ENCODE data around the gene TSHB. TPM values are rescaled to one million over a fixed set of nuclear protein-coding genes. Genes with fewer than 3 reads are reported as not detected.
"Not testable (repeated sequence)": the region's sequence is repeated elsewhere in the genome, so short reads cannot be mapped to it uniquely, and the experiment has no call there.

Gene TSHB
- polyA plus RNA-seq (2013, experiment 1 of 4), result not detected
- polyA plus RNA-seq (2013, experiment 2 of 4), result not detected
- not detected for polyA plus RNA-seq (2013, experiment 3 of 4)
- polyA plus RNA-seq (2013, experiment 4 of 4), result not detected

DNA sequence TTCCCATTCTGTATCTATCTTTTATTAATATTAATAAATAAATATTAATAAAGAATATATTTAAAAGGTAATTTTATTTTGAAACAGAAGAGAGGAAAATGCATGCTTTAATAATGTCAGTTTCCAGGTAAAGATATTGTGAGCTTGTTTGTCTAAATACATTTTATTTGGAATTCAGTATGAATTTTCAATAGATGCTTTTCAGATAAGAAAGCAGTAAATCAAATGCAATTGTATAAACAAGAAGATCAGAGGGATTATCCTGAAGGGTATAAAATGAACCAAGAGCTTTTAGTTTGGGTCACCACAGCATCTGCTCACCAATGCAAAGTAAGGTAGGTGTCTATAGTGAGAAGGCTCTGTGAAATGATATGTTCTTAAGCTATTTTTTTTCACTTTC is at the start of gene TSHB:
TSS of gene TSHB (plus strand) at position 301 of the 400 bp plus-strand sequence. CDS start 3,537 bp downstream, outside the sequence.
- no peaks in the 10 kb centered on the region for H3K4me1 ChIP-seq (ENCODE audit: control insufficient read depth, insufficient read depth, low read length)
- no peak within 1 kb of the TSS for H3K27ac ChIP-seq (ENCODE audit: insufficient read depth, low read depth, low read length, poor library complexity, severe bottlenecking)
- H3K9me3 ChIP-seq (ENCODE audit: control insufficient read depth, low read length), result no peaks in the 10 kb centered on the region
- no peaks in the 10 kb centered on the region for H3K36me3 ChIP-seq (ENCODE audit: control insufficient read depth, insufficient read depth, low read length)
- no peaks in the 10 kb centered on the region for H3K27me3 ChIP-seq (ENCODE audit: control insufficient read depth, insufficient read depth, low read length, poor library complexity, severe bottlenecking)
- no peak within 1 kb of the TSS for H3K4me3 ChIP-seq (ENCODE audit: insufficient read depth, low read depth, low read length)

DNA sequence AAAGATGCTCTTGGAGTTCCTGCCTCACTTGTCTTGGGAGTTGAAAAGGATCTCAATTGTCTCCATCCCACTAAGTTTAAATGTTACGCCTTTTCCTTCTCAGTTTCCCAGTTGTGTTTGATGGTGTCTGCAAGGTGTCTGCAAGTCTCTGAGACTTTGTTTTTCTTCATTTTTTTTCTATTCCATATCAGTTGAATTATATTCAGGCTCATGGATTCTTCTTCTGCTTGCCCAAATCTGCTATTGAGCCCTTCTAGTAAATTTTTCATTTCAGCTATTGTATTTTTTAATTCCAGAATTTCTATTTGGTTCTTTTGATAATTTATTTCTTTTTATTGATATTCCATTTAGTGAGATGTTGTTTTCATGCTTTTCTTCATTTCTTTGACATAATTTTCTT is 47.4 kb upstream of the TSHB start:
- no peak overlapping the region for H3K27ac ChIP-seq (ENCODE audit: insufficient read depth, low read depth, low read length, poor library complexity, severe bottlenecking)
- WGBS, 2 experiments, result 40 to 44% methylated on average over 1 of the region's 1 CpG
- no peaks in the 10 kb centered on the region for H3K4me1 ChIP-seq (ENCODE audit: control insufficient read depth, insufficient read depth, low read length)
- no peak overlapping the region for H3K4me3 ChIP-seq (ENCODE audit: insufficient read depth, low read depth, low read length)
- no peaks in the 10 kb centered on the region for H3K9me3 ChIP-seq (ENCODE audit: control insufficient read depth, low read length)
- H3K27me3 ChIP-seq (ENCODE audit: control insufficient read depth, insufficient read depth, low read length, poor library complexity, severe bottlenecking), result no peaks in the 10 kb centered on the region
- H3K36me3 ChIP-seq (ENCODE audit: control insufficient read depth, insufficient read depth, low read length), result no peaks in the 10 kb centered on the region

DNA sequence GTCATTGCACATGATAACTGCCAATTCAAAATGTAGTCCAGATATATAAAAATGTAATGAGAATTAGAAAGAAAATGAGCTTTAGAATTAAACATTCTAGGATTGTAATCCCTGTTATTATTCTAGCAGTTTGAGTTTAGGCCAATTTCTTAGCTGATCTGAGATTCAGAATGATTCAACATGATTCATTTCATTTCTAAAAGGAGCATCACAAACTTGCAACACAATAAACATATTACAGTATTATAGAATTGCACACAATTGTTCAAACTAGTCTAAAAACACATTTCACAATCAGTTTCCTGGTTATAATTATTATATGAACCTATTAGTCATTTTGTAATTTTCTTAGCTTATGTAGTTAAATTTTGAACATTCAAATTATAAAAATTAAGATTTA is 43.3 kb upstream of the TSHB start:
- H3K27me3 ChIP-seq (ENCODE audit: control insufficient read depth, insufficient read depth, low read length, poor library complexity, severe bottlenecking), result no peaks in the 10 kb centered on the region
- no peaks in the 10 kb centered on the region for H3K36me3 ChIP-seq (ENCODE audit: control insufficient read depth, insufficient read depth, low read length)
- no peaks in the 10 kb centered on the region for H3K4me1 ChIP-seq (ENCODE audit: control insufficient read depth, insufficient read depth, low read length)
- H3K4me3 ChIP-seq (ENCODE audit: insufficient read depth, low read depth, low read length), result no peak overlapping the region
- H3K27ac ChIP-seq (ENCODE audit: insufficient read depth, low read depth, low read length, poor library complexity, severe bottlenecking), result no peak overlapping the region
- no peaks in the 10 kb centered on the region for H3K9me3 ChIP-seq (ENCODE audit: control insufficient read depth, low read length)

DNA sequence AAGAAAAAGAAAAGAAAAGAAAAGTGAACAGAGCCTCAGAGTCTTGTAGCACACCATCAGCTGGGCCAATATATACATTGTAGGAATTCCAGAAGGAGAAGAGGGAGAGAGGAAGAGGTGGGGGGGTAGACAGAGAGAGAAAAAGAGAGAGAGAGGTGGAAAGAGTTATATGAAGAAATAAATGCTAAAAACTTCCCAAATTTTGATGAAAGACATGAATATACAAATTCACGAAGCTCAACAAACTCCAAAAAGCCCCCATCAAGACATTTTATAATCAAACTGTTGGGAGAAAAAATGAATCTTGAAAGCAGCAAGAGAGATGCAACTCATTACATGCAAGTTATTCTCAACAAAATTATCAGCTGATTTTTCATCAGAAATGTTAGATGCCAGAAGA is 41.5 kb upstream of the TSHB start:
- Histone ChIP-seq H3K9me3 (ENCODE audit: control insufficient read depth, low read length) (no peaks in the 10 kb centered on the region), H3K27ac (ENCODE audit: insufficient read depth, low read depth, low read length, poor library complexity, severe bottlenecking) (no peak overlapping the region), H3K4me3 (ENCODE audit: insufficient read depth, low read depth, low read length) (no peak overlapping the region), H3K4me1 (ENCODE audit: control insufficient read depth, insufficient read depth, low read length) (no peaks in the 10 kb centered on the region), H3K36me3 (ENCODE audit: control insufficient read depth, insufficient read depth, low read length) (no peaks in the 10 kb centered on the region), H3K27me3 (ENCODE audit: control insufficient read depth, insufficient read depth, low read length, poor library complexity, severe bottlenecking) (no peaks in the 10 kb centered on the region)
- 80 to 100% methylated on average over 1 of the region's 1 CpG for WGBS, 2 experiments

DNA sequence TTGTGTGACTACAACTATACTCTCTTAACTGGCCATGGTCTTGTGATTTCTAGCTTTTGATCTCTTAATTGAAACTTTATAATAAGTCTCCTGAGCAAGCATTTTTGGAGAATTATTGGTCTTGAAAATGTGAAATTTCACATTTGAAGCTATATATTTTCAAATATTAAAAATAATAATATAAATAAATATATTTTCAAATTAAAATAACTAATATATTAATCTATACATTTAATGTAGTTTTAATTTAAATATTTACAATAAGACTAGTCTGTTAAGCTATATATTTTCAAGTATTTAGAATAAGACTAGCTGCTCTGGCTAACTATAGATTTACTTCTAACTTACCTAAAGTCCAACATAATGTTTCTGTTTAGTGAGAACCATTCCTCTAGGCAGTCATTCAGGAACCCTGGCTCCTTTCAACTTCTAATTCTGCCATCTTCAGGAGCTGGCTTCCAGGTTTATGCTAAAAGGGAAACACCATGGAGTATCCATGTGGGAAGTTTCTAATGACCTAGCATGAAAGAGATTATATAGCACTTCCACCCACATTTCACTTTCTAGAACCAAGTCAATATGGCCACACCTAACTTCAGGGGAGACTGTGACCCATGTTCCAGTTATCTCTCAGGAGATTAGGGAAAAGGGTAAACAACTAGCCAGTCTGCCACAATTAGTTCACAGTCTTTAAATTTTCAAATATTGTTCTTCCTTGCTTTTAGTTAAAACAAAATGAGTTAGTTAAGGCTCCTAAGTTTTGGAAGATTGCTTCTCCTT is 31.9 kb upstream of the TSHB start:
- H3K4me1 ChIP-seq (ENCODE audit: control insufficient read depth, insufficient read depth, low read length), result no peaks in the 10 kb centered on the region
- no peak overlapping the region for H3K4me3 ChIP-seq (ENCODE audit: insufficient read depth, low read depth, low read length)
- H3K27me3 ChIP-seq (ENCODE audit: control insufficient read depth, insufficient read depth, low read length, poor library complexity, severe bottlenecking), result no peaks in the 10 kb centered on the region
- H3K36me3 ChIP-seq (ENCODE audit: control insufficient read depth, insufficient read depth, low read length), result no peaks in the 10 kb centered on the region
- no peaks in the 10 kb centered on the region for H3K9me3 ChIP-seq (ENCODE audit: control insufficient read depth, low read length)
- H3K27ac ChIP-seq (ENCODE audit: insufficient read depth, low read depth, low read length, poor library complexity, severe bottlenecking), result no peak overlapping the region

DNA sequence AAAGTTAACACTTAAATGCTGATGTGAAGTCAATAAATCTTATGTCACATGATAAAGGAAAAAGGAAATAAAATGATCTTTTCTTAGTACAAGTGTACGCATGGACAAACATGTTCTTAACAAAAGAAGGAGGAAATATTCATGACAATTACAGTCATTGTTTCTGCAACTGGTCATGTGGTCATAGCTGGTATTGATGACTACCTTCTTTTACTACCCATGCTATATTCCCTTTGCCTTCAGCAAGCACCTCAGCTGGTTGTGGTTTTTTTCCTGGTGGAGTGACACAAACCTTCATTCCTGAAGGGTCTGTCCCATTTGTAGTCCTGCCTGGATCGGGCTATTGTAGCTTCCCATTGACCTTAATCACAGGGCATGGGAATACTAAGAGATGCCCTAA is 23.4 kb upstream of the TSHB start:
- Histone ChIP-seq H3K4me3 (ENCODE audit: insufficient read depth, low read depth, low read length) (no peak overlapping the region), H3K27ac (ENCODE audit: insufficient read depth, low read depth, low read length, poor library complexity, severe bottlenecking) (no peak overlapping the region), H3K4me1 (ENCODE audit: control insufficient read depth, insufficient read depth, low read length) (no peaks in the 10 kb centered on the region), H3K36me3 (ENCODE audit: control insufficient read depth, insufficient read depth, low read length) (no peaks in the 10 kb centered on the region), H3K9me3 (ENCODE audit: control insufficient read depth, low read length) (no peaks in the 10 kb centered on the region), H3K27me3 (ENCODE audit: control insufficient read depth, insufficient read depth, low read length, poor library complexity, severe bottlenecking) (no peaks in the 10 kb centered on the region)
- 94 to 96% methylated on average over 2 of the region's 2 CpGs for WGBS, 2 experiments

DNA sequence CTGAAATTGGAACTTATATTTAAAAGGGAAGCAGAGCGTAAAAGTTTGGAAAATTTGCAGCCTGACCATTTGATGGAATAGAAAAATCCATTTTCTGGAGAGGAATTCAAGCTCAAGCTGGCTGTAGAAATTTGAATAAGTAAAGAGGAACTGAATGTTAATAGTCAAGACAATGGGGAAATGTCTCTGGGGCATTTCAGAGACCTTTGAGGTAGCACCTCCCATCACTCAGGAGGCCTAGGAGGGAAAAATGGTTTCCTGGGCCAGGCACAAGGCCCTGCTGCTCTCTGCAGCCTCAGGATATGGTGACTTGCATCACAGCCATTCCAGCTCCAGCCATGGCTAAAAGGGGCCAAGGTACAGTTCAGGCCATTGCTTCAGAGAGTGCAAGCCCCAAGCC is 17.6 kb upstream of the TSHB start:
- no peaks in the 10 kb centered on the region for H3K36me3 ChIP-seq (ENCODE audit: control insufficient read depth, insufficient read depth, low read length)
- WGBS, 2 experiments, result 90 to 95% methylated on average over 1 of the region's 1 CpG
- H3K9me3 ChIP-seq (ENCODE audit: control insufficient read depth, low read length), result no peaks in the 10 kb centered on the region
- no peak overlapping the region for H3K4me3 ChIP-seq (ENCODE audit: insufficient read depth, low read depth, low read length)
- H3K27me3 ChIP-seq (ENCODE audit: control insufficient read depth, insufficient read depth, low read length, poor library complexity, severe bottlenecking), result no peaks in the 10 kb centered on the region
- no peaks in the 10 kb centered on the region for H3K4me1 ChIP-seq (ENCODE audit: control insufficient read depth, insufficient read depth, low read length)
- H3K27ac ChIP-seq (ENCODE audit: insufficient read depth, low read depth, low read length, poor library complexity, severe bottlenecking), result no peak overlapping the region

DNA sequence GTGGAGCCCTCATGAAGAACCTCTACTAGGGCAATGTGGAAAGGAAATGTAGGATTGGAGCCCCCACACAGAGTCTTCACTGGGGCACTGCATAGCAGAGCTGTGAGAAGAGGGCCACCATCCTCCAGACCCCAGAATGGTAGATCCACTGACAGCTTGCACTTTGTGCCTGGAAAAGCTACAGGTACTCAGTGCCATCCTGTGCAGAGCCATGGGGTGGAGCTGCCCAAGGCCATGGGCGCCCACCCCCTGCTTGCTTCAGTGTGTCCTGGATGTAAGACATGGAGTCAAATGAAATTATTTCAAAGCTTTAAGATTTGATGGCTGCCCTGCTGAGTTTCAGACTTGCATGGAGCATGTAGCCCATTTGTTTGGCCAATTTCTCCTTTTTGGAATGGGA is 17.2 kb upstream of the TSHB start:
- Histone ChIP-seq H3K9me3 (ENCODE audit: control insufficient read depth, low read length) (no peaks in the 10 kb centered on the region), H3K4me3 (ENCODE audit: insufficient read depth, low read depth, low read length) (no peak overlapping the region), H3K27me3 (ENCODE audit: control insufficient read depth, insufficient read depth, low read length, poor library complexity, severe bottlenecking) (no peaks in the 10 kb centered on the region), H3K27ac (ENCODE audit: insufficient read depth, low read depth, low read length, poor library complexity, severe bottlenecking) (no peak overlapping the region), H3K36me3 (ENCODE audit: control insufficient read depth, insufficient read depth, low read length) (no peaks in the 10 kb centered on the region), H3K4me1 (ENCODE audit: control insufficient read depth, insufficient read depth, low read length) (no peaks in the 10 kb centered on the region)
- 84 to 86% methylated on average over 1 of the region's 1 CpG for WGBS, 2 experiments

DNA sequence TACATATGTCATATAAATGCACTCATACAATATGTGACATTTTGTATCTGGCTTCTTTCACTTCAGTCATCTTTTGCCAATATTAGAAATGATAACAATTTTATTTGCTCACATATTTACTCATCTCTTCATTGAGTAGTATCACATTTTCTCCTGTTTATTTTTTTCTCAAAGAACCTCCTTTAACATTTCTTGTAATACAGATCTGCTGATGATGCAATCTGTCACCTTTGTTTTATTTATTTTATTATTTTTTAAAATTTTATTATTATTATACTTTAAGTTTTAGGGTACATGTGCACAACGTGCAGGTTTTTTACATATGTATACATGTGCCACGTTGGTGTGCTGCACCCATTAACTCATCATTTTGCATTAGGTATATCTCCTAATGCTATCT is 15.8 kb upstream of the TSHB start:
- no peaks in the 10 kb centered on the region for H3K4me1 ChIP-seq (ENCODE audit: control insufficient read depth, insufficient read depth, low read length)
- H3K27me3 ChIP-seq (ENCODE audit: control insufficient read depth, insufficient read depth, low read length, poor library complexity, severe bottlenecking), result no peaks in the 10 kb centered on the region
- H3K9me3 ChIP-seq (ENCODE audit: control insufficient read depth, low read length), result no peaks in the 10 kb centered on the region
- H3K27ac ChIP-seq (ENCODE audit: insufficient read depth, low read depth, low read length, poor library complexity, severe bottlenecking), result no peak overlapping the region
- no peak overlapping the region for H3K4me3 ChIP-seq (ENCODE audit: insufficient read depth, low read depth, low read length)
- WGBS, 2 experiments, result 84 to 100% methylated on average over 2 of the region's 2 CpGs
- H3K36me3 ChIP-seq (ENCODE audit: control insufficient read depth, insufficient read depth, low read length), result no peaks in the 10 kb centered on the region

DNA sequence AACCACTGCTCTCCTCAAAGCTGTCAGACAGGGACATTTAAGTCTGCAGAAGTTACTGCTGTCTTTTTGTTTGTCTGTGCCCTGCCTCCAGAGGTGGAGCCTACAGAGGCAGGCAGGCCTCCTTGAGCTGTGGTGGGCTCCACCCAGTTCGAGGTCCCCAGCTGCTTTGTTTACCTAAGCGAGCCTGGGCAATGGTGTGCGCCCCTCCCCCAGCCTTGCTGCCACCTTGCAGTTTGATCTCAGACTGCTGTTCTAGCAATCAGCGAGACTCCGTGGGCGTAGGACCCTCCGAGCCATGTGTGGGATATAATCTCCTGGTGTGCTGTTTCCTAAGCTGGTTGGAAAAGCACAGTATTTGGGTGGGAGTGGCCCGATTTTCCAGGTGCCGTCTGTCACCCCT is 10.1 kb upstream of the TSHB start:
- not testable (repeated sequence) for H3K36me3 ChIP-seq (ENCODE audit: control insufficient read depth, insufficient read depth, low read length); H3K27me3 ChIP-seq (ENCODE audit: control insufficient read depth, insufficient read depth, low read length, poor library complexity, severe bottlenecking); H3K27ac ChIP-seq (ENCODE audit: insufficient read depth, low read depth, low read length, poor library complexity, severe bottlenecking); H3K4me1 ChIP-seq (ENCODE audit: control insufficient read depth, insufficient read depth, low read length); H3K9me3 ChIP-seq (ENCODE audit: control insufficient read depth, low read length); H3K4me3 ChIP-seq (ENCODE audit: insufficient read depth, low read depth, low read length)
- 91 to 94% methylated on average over 9 of the region's 9 CpGs for WGBS, 2 experiments

DNA sequence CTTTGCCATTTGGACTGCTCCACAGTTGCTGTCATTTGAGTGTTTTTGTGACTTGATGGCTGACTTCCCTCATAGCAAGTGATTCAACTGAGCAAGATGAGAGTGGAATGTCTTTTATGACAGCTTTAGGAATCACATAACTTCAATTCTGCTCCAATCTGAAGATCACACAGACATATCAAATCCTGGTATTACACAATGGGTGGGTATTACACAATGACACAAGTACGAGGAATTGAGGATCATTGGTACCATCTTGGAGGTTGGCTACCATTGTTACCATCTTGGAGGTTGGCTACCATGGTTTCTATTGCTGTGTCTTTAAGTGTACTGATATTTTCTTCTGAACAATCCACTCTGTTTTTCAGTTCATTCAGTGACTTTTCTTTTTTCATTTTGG is 8.5 kb upstream of the TSHB start:
- no peak overlapping the region for H3K27ac ChIP-seq (ENCODE audit: insufficient read depth, low read depth, low read length, poor library complexity, severe bottlenecking)
- no peaks in the 10 kb centered on the region for H3K9me3 ChIP-seq (ENCODE audit: control insufficient read depth, low read length)
- H3K4me1 ChIP-seq (ENCODE audit: control insufficient read depth, insufficient read depth, low read length), result no peaks in the 10 kb centered on the region
- H3K27me3 ChIP-seq (ENCODE audit: control insufficient read depth, insufficient read depth, low read length, poor library complexity, severe bottlenecking), result no peaks in the 10 kb centered on the region
- no peaks in the 10 kb centered on the region for H3K36me3 ChIP-seq (ENCODE audit: control insufficient read depth, insufficient read depth, low read length)
- H3K4me3 ChIP-seq (ENCODE audit: insufficient read depth, low read depth, low read length), result no peak overlapping the region
- 83 to 93% methylated on average over 1 of the region's 1 CpG for WGBS, 2 experiments

Data from ectodermal cell (in vitro differentiated cells).